NT2/D1 (cell line): ENCODE results near the gene COTL1.

Experiments
- DNase-seq: peaks from one replicate; pipeline ENCODE4 v3.0.0-alpha.2; 2011; ENCODE audit warnings: low read depth, low spot score
- H3K27me3 ChIP-seq: 2 replicates; pipeline ENCODE4 v1.6.0; 2011; ENCODE audit warnings: mild to moderate bottlenecking; ENCODE audit not compliant: insufficient read length, insufficient read depth
- H3K36me3 ChIP-seq: 2 replicates; pipeline ENCODE4 v1.6.1; 2011; ENCODE audit warnings: mild to moderate bottlenecking, low read length, mixed read lengths; ENCODE audit not compliant: insufficient read depth, insufficient read length
- H3K4me1 ChIP-seq: 2 replicates; pipeline ENCODE4 v1.5.1; 2011; ENCODE audit not compliant: insufficient read depth, insufficient read length
- H3K4me3 ChIP-seq: 2 replicates; pipeline ENCODE4 v1.5.1; 2011; ENCODE audit warnings: low read depth; ENCODE audit not compliant: insufficient read length
- H3K9ac ChIP-seq: 2 replicates; pipeline ENCODE4 v1.6.0; 2011; ENCODE audit warnings: low read depth; ENCODE audit not compliant: insufficient read length
- H3K9me3 ChIP-seq: 2 replicates; pipeline ENCODE4 v1.5.1; 2011; ENCODE audit warnings: mild to moderate bottlenecking, low read length; ENCODE audit not compliant: insufficient read depth
- SUZ12 ChIP-seq: IDR thresholded peaks from 2 replicates; pipeline ENCODE4 v1.6.1; 2011; ENCODE audit not compliant: insufficient read length, insufficient read depth; ENCODE audit errors: extremely low read depth
- YY1 ChIP-seq: IDR thresholded peaks from 2 replicates; pipeline ENCODE4 v1.6.1; 2011; ENCODE audit not compliant: insufficient read length, insufficient read depth
- ZNF274 ChIP-seq: IDR thresholded peaks from 2 replicates; pipeline ENCODE4 v1.6.1; 2011; ENCODE audit warnings: mild to moderate bottlenecking, low read depth, low read length

COTL1 gene

GRCh38 chr16:84659656-84660300 is 41.9 kb upstream of the COTL1 start:
- Histone ChIP-seq H3K36me3 (peaks cover 66% of the 10 kb centered on the region), H3K9ac (no peak overlapping the region), H3K9me3 (no peaks in the 10 kb centered on the region), H3K4me3 (no peak overlapping the region), H3K4me1 (peaks cover 7% of the 10 kb centered on the region), H3K27me3 (no peaks in the 10 kb centered on the region)
- TF ChIP-seq YY1 = no peak
- no peak for TF ChIP-seq ZNF274
- TF ChIP-seq SUZ12 = no peak
- DNase-seq = no peak

- no peak for DNase-seq
- Histone ChIP-seq H3K9me3 (no peaks in the 10 kb centered on the region), H3K4me3 (no peak overlapping the region), H3K36me3 (peaks cover 69% of the 10 kb centered on the region), H3K27me3 (no peaks in the 10 kb centered on the region), H3K4me1 (peaks cover 7% of the 10 kb centered on the region), H3K9ac (no peak overlapping the region)
- no peak for TF ChIP-seq ZNF274
- TF ChIP-seq SUZ12 = no peak
- TF ChIP-seq YY1 = no peak
Measured at GRCh38 chr16:84658690-84659089, 40.8 kb upstream of the COTL1 start.

- Histone ChIP-seq H3K9ac (no peak overlapping the region), H3K4me3 (no peak overlapping the region), H3K4me1 (no peaks in the 10 kb centered on the region), H3K36me3 (peaks cover 65% of the 10 kb centered on the region), H3K9me3 (no peaks in the 10 kb centered on the region), H3K27me3 (no peaks in the 10 kb centered on the region)
- no peak for DNase-seq
- TF ChIP-seq YY1 (no peak), ZNF274 (no peak), SUZ12 (no peak)
Measured at GRCh38 chr16:84657229-84657837, 39.5 kb upstream of the COTL1 start.

GRCh38 chr16:84656649-84657048 is 38.8 kb upstream of the COTL1 start:
- H3K4me1 ChIP-seq = no peaks in the 10 kb centered on the region
- no peak overlapping the region for H3K4me3 ChIP-seq
- H3K36me3 ChIP-seq = peaks cover 62% of the 10 kb centered on the region
- no peaks in the 10 kb centered on the region for H3K9me3 ChIP-seq
- no peak overlapping the region for H3K9ac ChIP-seq
- H3K27me3 ChIP-seq = no peaks in the 10 kb centered on the region
- TF ChIP-seq YY1 (no peak), SUZ12 (no peak), ZNF274 (no peak)
- no peak for DNase-seq

- no peaks in the 10 kb centered on the region for H3K27me3 ChIP-seq
- H3K9ac ChIP-seq = no peak overlapping the region
Measured at GRCh38 chr16:84654998-84655397, 37.1 kb upstream of the COTL1 start.

GRCh38 chr16:84654238-84654637 is 36.4 kb upstream of the COTL1 start:
- Histone ChIP-seq H3K9ac (peak overlapping the region; percentile 11), H3K4me1 (no peaks in the 10 kb centered on the region), H3K27me3 (peaks cover 4% of the 10 kb centered on the region), H3K4me3 (no peak overlapping the region), H3K36me3 (peaks cover 49% of the 10 kb centered on the region), H3K9me3 (no peaks in the 10 kb centered on the region)
- DNase-seq = no peak
- no peak for TF ChIP-seq SUZ12
- TF ChIP-seq ZNF274 = no peak
- no peak for TF ChIP-seq YY1

More at GRCh38 chr16:84654998-84655397, 37.1 kb upstream of the COTL1 start:
- Histone ChIP-seq H3K36me3 (peaks cover 56% of the 10 kb centered on the region), H3K4me1 (no peaks in the 10 kb centered on the region), H3K9me3 (no peaks in the 10 kb centered on the region), H3K4me3 (no peak overlapping the region)
- no peak for DNase-seq
- TF ChIP-seq ZNF274 = no peak
- TF ChIP-seq SUZ12 = no peak
- no peak for TF ChIP-seq YY1

GRCh38 chr16:84652566-84652965 is 34.7 kb upstream of the COTL1 start:
- H3K4me3 ChIP-seq = no peak overlapping the region
- DNase-seq = no peak
- H3K4me1 ChIP-seq = peaks cover 4% of the 10 kb centered on the region
- peaks cover 34% of the 10 kb centered on the region for H3K36me3 ChIP-seq
- peaks cover 15% of the 10 kb centered on the region for H3K27me3 ChIP-seq
- H3K9ac ChIP-seq = no peak overlapping the region
- no peaks in the 10 kb centered on the region for H3K9me3 ChIP-seq
- TF ChIP-seq SUZ12 (no peak), ZNF274 (no peak), YY1 (no peak)
